HG03342 (cell line): ENCODE data around the gene TCEANC2.

Experiments used
- ATAC-seq: cut with Tn5 transposase; IDR thresholded peaks from one replicate; pipeline ENCODE4 v1.9.1; 2021; ENCODE audit warnings: mild to moderate bottlenecking, moderate library complexity; ENCODE audit not compliant: unreplicated experiment

TCEANC2 gene

DNA sequence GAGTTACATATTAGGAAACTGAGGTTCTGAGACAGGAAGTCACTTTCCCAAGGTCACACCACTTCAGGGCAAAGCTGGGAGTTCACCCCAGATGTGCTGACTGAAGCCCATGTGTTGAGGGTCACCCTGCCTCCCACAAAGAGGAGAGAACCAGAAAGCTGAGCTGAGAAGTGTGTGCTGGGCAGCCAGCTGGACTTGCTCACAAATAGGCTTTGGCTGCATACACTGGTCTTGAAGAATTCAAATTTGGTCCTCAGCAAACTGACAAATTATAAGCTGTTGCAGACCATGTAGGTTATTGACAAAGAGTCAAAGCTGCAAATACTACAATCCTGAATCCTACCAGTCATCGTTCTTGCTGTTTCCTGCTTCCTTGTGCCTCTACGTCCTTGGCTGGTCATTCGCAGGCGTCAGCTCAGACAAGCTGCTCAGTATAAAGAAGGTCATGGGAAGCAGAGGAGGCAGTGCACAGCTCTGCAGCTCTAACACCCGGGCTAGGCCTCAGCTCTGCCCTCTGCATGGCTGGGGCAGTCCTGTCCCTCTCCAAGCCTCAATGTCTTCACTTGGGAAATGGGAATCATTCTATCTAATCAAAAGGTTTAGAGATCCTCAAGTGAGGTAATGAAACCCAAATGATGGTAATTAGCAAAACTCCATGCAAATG lies 59.4 kb downstream of the TCEANC2 start:
- no peak for ATAC-seq

DNA sequence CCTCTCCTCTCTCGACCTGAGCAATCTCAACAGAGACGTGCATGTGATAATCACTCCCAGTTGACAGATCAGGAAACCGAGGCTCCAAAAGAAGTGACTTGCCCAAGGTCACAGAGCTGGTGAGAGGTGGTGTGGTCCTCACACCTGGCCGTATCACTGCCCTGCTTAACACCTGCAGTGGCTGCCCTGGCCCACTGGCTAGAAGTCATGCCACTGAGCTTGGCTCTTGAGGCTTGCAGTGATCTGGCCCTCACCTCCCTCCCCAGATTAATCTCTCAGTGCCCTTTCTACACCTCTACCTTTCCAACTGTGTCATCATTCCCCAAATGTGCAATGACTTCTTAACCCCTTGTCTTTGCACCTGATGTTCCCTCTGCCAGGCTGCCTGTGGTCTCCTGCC lies 60.6 kb downstream of the TCEANC2 start:
- no peak for ATAC-seq

- ATAC-seq: no peak
These were observed 61.5 kb downstream of the TCEANC2 start for GRCh38 chr1:54114955-54115354.

DNA sequence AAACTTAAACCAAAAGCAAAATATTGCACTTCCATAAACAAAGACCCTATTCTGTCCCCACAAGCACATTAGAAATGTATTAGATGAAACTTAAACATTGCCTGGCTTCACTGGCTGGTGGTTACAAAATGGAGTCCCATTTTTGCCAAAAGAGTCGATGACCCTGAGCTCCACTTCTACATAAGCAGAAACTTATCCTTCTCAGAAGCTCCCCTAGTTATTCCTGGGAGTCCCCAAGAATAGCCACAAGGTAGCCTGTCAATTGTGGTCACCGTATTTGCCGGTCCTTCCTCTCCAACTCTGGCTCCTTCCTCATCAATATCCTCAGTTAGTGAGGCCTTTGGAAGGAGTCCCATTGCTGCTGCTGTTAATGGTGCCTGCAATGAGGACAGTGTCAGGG lies 62.1 kb downstream of the TCEANC2 start:
- ATAC-seq: no peak

- ATAC-seq: no peak
These were observed 64.6 kb downstream of the TCEANC2 start for GRCh38 chr1:54117815-54118563.

- no peak for ATAC-seq
These were observed 65.3 kb downstream of the TCEANC2 start for GRCh38 chr1:54118704-54119103.

DNA sequence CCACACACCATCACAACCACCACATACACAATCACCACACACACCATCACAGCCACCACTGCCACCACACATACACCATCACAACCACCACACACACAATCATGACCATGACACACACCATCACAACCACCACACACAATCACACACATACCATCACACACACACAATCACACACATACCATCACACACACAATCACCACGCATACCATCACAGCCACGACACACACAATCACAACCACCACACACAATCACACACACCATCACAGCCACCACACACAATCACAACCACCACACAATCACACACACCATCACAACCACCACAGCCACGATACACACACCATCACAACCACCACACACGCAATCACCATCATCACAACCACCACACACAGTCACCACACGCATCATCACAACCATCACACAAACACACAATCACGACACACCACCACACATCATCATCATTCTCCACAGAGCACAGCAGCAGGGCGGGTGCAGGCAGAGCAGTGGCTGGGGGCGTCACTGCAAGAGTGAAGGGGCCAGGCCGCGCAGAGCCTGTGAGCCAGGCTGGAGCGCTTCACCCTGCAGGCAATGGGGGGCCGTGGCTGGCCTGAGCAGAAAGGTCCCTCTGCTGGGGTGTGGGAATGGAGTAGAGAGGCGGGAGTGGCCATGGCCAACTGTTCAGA lies 66.8 kb downstream of the TCEANC2 start:
- ATAC-seq: no peak

DNA sequence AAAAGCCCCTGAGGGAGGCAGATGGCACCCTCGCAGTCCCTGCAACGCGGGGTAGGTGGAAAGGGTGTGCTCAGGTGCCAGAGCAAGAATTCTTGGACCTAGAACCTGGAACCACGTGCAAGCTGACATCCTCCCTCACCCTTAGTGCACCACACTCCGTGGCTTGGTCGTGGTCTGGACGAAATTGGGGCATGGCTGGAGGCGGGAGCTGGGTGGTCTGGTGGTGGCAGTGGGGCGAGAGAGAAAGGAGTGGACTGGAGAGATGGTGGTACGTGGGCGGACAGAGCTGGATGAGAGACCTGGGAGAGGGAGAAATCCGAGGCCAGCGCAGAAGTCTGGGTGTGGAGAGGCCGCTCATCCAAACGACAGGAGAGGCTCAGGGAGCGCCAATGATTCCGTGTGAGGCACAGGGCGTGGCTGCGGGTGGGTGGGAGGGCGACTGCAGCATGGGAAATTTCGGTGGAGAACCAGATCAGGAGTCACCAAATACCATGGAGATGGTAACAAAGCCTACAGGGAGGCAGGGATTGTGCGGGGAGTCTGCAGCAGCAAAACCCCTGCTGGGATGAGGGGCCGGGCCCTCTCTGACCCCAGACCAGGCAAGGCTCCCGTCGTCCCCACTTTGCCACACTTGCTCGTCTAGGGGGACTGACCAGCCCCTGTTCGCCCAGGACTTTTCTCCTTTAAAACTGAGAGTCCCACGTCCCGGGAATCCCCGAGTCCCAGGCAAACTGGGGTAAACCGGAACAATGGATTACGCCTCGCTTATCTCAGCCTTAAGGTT lies 67.5 kb downstream of the TCEANC2 start:
- ATAC-seq: no peak

DNA sequence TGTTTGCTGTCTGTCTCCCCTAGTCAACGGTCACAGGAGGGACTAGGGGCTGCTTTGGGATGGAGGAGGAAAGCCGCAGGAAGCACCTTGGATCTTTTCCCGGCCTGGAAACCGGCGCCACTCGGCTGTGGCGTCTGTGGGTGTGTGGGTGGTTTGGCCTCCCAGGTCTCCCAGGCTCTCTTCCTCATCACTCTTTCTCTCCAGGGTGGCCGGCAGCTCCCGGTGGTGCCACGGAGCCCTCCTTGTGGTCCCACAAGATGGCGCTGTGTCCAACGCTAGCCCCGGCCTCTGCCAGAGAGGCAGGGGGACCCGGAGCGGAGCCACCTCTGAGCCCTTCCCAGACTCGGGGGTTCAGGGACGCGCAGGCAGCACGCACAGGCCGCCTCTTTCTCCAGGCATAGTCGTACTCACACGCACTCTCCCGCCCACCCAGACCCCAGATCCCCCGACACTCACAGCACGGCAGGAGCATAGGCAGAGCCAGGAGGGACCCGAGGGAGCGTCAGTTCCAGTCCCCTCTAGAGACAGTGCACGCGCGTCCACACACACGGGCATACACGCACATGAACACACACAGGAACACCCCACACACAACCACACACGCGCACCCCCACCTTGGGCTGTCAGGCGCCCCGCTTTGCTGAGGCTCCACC lies 68.2 kb downstream of the TCEANC2 start:
- ATAC-seq: no peak

DNA sequence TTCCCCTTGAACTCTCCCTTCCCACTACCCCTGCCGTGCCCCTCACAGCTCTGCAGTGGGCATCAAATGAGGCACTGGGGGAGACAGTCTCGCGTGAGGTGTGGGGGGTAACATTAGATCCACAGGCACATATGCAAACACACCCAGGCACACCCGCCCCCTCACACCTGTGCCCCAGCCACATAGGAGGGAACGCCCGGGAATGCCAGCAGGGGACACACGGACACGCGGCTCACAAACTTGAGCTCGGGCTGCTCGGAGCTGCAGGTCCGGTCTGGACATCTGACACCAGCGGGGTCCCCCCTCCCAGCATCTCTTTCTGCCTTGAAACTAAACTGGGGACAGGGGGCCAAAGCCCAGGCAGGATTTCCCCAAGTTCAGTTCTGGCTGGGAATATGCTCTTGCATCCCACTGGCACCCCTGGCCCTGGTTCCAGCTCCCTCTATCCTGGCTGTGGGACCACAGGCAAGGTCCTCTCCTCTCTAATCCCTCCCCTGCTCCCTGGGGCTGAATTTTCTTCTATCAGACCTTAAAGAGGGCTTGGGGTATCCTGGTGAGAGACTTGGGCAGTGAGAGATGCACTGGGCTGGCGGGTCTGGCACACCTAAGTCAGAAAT lies 68.8 kb downstream of the TCEANC2 start:
- no peak for ATAC-seq

GRCh38 chr1:54122992-54123391 lies 69.6 kb downstream of the TCEANC2 start:
- no peak for ATAC-seq

- no peak for ATAC-seq
These were observed 71.1 kb downstream of the TCEANC2 start for GRCh38 chr1:54124472-54124871.

GRCh38 chr1:54124906-54125305 lies 71.5 kb downstream of the TCEANC2 start:
- no peak for ATAC-seq

DNA sequence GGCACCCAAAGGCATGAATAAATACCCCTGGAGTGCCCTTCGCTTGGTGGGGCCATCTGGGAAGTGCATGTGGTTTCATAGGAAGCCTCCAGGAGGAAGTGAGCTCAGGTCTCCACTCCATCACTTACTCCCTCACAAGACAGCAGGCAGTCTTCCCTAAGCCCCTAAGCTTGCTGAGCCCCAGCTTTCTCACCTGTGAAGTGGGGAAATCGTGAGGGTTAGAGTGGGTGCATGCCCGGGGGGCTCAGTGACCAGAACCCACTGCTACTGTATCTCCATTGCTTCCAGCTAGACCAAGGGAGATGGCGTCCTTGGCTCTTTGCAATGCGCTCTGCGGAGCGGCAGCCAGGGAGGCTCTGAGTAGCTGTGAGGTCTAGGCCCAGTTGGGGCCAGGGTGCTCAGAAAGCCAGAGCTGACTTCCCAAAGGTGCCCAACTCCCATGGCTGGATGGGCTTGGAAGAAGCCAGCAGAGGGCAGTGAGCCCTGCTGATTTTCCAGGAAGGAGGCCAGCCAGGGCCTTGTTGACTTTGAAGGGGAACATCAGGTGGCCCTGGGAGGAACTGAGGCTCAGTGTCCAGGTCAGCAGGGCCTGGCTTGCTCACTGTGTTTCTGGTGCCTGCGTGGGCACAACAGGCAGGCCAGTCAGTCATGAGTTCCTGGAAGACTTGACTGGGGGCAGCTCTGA lies 72.1 kb downstream of the TCEANC2 start:
- ATAC-seq: no peak

- ATAC-seq: no peak
These were observed 72.9 kb downstream of the TCEANC2 start for GRCh38 chr1:54126271-54126815.

DNA sequence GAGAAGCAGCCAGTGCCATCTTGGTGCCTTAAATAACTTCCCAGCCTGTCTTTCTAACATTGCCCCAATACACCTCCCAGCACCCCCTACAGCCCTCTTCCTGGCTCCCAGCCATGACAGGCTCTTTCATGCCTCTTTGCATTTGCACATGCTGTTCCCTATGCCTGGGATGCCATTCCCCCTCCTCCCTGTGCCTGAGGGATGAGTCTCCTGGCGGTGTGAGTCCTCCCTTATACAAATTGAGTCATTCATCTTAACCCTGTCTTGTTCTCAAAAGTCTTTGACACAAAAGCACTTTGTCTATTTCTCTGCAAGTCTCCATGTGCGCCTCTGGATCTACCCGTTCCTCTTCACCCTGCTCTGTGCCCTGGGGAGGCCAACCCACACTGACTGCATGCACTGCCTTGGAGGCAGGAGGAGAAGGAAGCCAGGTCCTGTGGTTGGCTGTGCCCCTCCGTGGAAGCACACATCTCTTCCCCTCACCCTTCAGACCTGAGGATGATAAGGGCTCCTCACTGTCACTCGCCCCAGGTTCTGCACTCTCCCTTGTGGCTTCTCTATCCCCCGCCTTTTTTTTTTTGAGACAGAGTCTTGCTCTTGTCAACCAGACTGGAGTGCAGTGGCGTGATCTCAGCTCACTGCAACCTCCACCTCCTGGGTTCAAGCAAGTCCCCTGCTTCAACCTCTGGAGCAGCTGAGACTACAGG lies 74.3 kb downstream of the TCEANC2 start:
- no peak for ATAC-seq

- no peak for ATAC-seq
These were observed 76.5 kb downstream of the TCEANC2 start for GRCh38 chr1:54129858-54130257.

DNA sequence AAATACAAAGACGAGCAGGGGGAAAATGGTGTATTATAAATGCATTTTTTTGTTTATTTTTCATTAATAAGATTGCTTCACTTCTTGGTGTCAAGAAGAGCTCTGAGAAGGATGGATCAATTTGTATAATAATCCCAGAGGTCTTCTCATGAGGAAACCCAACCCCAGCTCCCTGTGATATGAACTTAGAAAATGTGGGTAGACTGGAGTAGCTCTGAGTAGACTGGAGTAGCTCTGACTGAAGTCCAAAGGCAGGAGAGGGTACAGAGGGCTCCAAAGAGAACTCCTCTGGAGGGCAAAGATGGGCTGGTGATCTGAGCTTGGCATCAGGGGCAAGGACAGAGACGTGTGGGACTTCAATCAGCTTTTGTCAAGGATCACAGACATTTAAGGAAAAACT lies 78.0 kb downstream of the TCEANC2 start:
- ATAC-seq: no peak

GRCh38 chr1:54132495-54132894 lies 79.1 kb downstream of the TCEANC2 start:
- ATAC-seq: no peak
